ENCODE data around the gene UBTD1.

The UBTD1 gene

DNA sequence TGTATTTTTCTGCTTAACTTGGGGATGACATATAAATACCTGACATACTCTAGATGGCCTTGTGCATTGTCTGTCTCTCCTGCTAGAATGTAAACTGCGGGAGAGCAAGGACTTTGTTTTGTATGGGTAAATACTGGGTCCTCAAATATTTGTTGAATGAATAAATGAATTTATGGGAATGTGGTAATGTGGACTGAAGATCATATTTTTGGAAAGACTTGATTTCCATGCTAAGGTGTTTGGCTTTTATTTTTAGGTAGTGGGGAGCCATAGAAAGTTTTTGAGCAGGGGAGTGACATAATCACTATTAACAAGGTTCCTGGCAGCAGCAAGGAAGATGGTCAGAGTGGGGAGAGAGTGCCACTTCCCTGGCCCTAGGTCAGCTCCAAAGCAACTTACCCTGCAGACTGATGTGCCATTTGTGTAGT is 27.0 kb downstream of the UBTD1 start:
- no peak for TF ChIP-seq CTCF (IDR thresholded peaks at IDR 0.05)

GRCh38 chr10:97529685-97530465 is 31.2 kb downstream of the UBTD1 start:
- no peak for TF ChIP-seq CTCF (IDR thresholded peaks at IDR 0.05)

- TF ChIP-seq CTCF (IDR thresholded peaks at IDR 0.05) = no peak
These were observed 32.8 kb downstream of the UBTD1 start for GRCh38 chr10:97531401-97531986.

- TF ChIP-seq CTCF (IDR thresholded peaks at IDR 0.05) = no peak
These were observed 34.4 kb downstream of the UBTD1 start for GRCh38 chr10:97532935-97533671.

DNA sequence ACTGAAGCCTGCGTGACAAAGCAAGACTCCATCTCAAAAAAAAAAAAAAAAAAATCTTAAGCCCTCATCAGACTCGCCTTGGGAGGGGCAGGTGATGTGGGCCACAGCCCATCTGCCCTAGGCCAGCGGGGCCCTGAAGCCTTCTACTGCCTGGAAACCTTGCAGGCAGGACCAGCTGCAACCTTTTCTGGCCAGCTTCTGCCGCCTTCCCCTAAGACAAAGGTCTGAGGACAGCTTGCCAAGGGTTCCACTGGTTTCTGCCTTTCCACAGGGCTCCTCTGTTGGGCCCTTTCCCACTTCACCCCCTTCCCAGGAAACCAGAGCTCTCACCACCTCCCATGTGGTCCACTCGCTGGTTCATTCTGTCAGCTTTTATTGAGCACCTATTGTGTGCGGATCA is 35.2 kb downstream of the UBTD1 start:
- TF ChIP-seq CTCF (IDR thresholded peaks at IDR 0.05) = no peak

GRCh38 chr10:97534746-97535367 is 36.1 kb downstream of the UBTD1 start:
- peak; percentile 37; the same call in 1 of the 2 replicates for TF ChIP-seq CTCF (IDR thresholded peaks at IDR 0.05)

GRCh38 chr10:97537186-97537869 is 38.6 kb downstream of the UBTD1 start:
- no peak for TF ChIP-seq CTCF (IDR thresholded peaks at IDR 0.05)

Measured in LNCAP (cell line).